Aorta (tissue), 5 donors: ENCODE measurements around the gene FAM13A. TPM values are rescaled to one million over a fixed set of nuclear protein-coding genes. Genes with fewer than 3 reads are reported as not detected.

ENCODE experiments used
- ATAC-seq: fragments of 200-7000 bp; cut with Tn5 transposase; one replicate; pipeline ENCODE4 v1.9.1; 2022; ENCODE audit warnings: moderate library complexity; ENCODE audit not compliant: low FRiP score
- DNase-seq, 2 donors: peaks; one replicate each; pipeline ENCODE4 v3.0.0-alpha.2; 2020
- H3K27ac ChIP-seq, 2 donors: one replicate each; pipeline ENCODE4 v1.5.1; 2013; ENCODE audit warnings: low read length in 2 of 2, mild to moderate bottlenecking in 2 of 2, moderate library complexity in 2 of 2, control low read depth in 1 of 2, inconsistent platforms in 1 of 2, low read depth in 1 of 2
- H3K27me3 ChIP-seq, 2 donors: one replicate each; pipeline ENCODE4 v1.6.1; 2013; ENCODE audit warnings: control low read depth in 1 of 2, low read length in 1 of 2, mild to moderate bottlenecking in 1 of 2, moderate library complexity in 1 of 2; ENCODE audit not compliant: insufficient read depth in 2 of 2, control insufficient read depth in 1 of 2
- H3K36me3 ChIP-seq, 2 donors: one replicate each; pipeline ENCODE4 v1.6.1; 2013; ENCODE audit warnings: control low read depth in 1 of 2, low read length in 1 of 2, mild to moderate bottlenecking in 1 of 2; ENCODE audit not compliant: insufficient read depth in 2 of 2, control insufficient read depth in 1 of 2
- H3K4me1 ChIP-seq, 2 donors: one replicate each; pipeline ENCODE4 v1.6.1; 2013; ENCODE audit warnings: low read length in 2 of 2, control low read depth in 1 of 2, mild to moderate bottlenecking in 1 of 2, moderate library complexity in 1 of 2; ENCODE audit not compliant: insufficient read depth in 2 of 2, control insufficient read depth in 1 of 2
- H3K4me3 ChIP-seq, 2 donors: one replicate each; pipeline ENCODE4 v1.5.1; 2013; ENCODE audit warnings: low read length in 2 of 2, control low read depth in 1 of 2, mild to moderate bottlenecking in 1 of 2
- H3K9me3 ChIP-seq: one replicate; pipeline ENCODE4 v1.6.1; 2013; ENCODE audit warnings: mild to moderate bottlenecking, low read length; ENCODE audit not compliant: control insufficient read depth
- WGBS, 2 donors: extraction: QIAGEN DNeasy Blood & Tissue Kit; methylation state at CpG; one replicate each; pipeline ENCODE4 v1.1.7; 2013; 5-methylcytosine and 5-hydroxymethylcytosine counted together
- intact Hi-C, 2 donors: fragments of 100-400 bp; cut with DNase I; formaldehyde crosslinking; loops; one replicate each; pipeline versions ENCODE4 v1.14.2 to v1.15.0; 2022
- polyA plus RNA-seq, 2 donors: library from polyadenylated mRNA; stranded (reverse); fragments of 200-250 nt; gene quantifications; one replicate each; pipeline ENCODE4 v1.2.3, GENCODE V29; 2013
- total RNA-seq, 2 donors: library from RNA; stranded (reverse); fragmentation: NEBNext Ultra II Directional; extraction: Animal tissue kit (Norgen Biotek cat#: 25700); gene quantifications; one replicate each; pipeline ENCODE4 v1.2.1, GENCODE V29; 2021
- donor health status: healthy with polysubstance abuse.
- donor health status: Bipolar disorder and iron deficiency.
- donor health status: DM: no; HTN: no; CAD: no.
- donor health status: DM: no; HTN: no; CAD: no.
- donor health status: DM: yes; HTN: yes; CAD: no.

FAM13A gene
- total and polyA plus RNA-seq, 4 donors = 9.0 to 60.3 (median 23.5) TPM

GRCh38 chr4:88969746-88970145 lies 87.2 kb downstream of the FAM13A start:
- Histone ChIP-seq H3K9me3 (no peaks in the 10 kb centered on the region), H3K36me3 (peaks cover 0 to 2% of the 10 kb centered on the region in 2 donors), H3K4me3 (no peak overlapping the region), H3K27ac (no peak overlapping the region), H3K27me3 (no peaks in the 10 kb centered on the region), H3K4me1 (no peaks in the 10 kb centered on the region)
- intact Hi-C loops = no loop called here
- no peak for ATAC-seq
- no peak for DNase-seq
- 93 to 96% methylated on average over 1 of the region's 1 CpG for WGBS, 2 donors

GRCh38 chr4:88969271-88969670 lies 87.7 kb downstream of the FAM13A start:
- peaks cover 0 to 2% of the 10 kb centered on the region in 2 donors for H3K36me3 ChIP-seq
- H3K27me3 ChIP-seq = no peaks in the 10 kb centered on the region
- intact Hi-C loops = no loop called here
- DNase-seq (no peak), ATAC-seq (no peak)
- H3K9me3 ChIP-seq = no peaks in the 10 kb centered on the region
- H3K27ac ChIP-seq = no peak overlapping the region
- no peak overlapping the region for H3K4me3 ChIP-seq
- H3K4me1 ChIP-seq = no peaks in the 10 kb centered on the region

GRCh38 chr4:88967883-88968331 lies 89.1 kb downstream of the FAM13A start:
- intact Hi-C loops = no loop called here
- H3K27me3 ChIP-seq = no peaks in the 10 kb centered on the region
- no peak for ATAC-seq
- H3K9me3 ChIP-seq = no peaks in the 10 kb centered on the region
- 90 to 94% methylated on average over 2 of the region's 2 CpGs for WGBS, 2 donors
- no peak for DNase-seq
- H3K27ac ChIP-seq = no peak overlapping the region
- H3K4me3 ChIP-seq = no peak overlapping the region
- no peaks in the 10 kb centered on the region for H3K4me1 ChIP-seq
- H3K36me3 ChIP-seq = peaks cover 0 to 2% of the 10 kb centered on the region in 2 donors

- Histone ChIP-seq H3K9me3 (no peaks in the 10 kb centered on the region), H3K4me3 (no peak overlapping the region), H3K27me3 (no peaks in the 10 kb centered on the region), H3K36me3 (peaks cover 0 to 2% of the 10 kb centered on the region in 2 donors), H3K4me1 (no peaks in the 10 kb centered on the region), H3K27ac (no peak overlapping the region)
- intact Hi-C loops = no loop called here
- WGBS, 2 donors = 95 to 97% methylated on average over 2 of the region's 2 CpGs
- DNase-seq = no peak
- no peak for ATAC-seq
Measured at GRCh38 chr4:88965053-88965452, 91.9 kb downstream of the FAM13A start.

- intact Hi-C loops = no loop called here
- no peaks in the 10 kb centered on the region for H3K4me1 ChIP-seq
- no peaks in the 10 kb centered on the region for H3K27me3 ChIP-seq
- WGBS, 2 donors = 73 to 83% methylated on average over 4 of the region's 4 CpGs
- H3K27ac ChIP-seq = no peak overlapping the region
- no peak for ATAC-seq
- no peak for DNase-seq
- no peaks in the 10 kb centered on the region for H3K9me3 ChIP-seq
- H3K36me3 ChIP-seq = peaks cover 0 to 2% of the 10 kb centered on the region in 2 donors
- no peak overlapping the region for H3K4me3 ChIP-seq
Measured at GRCh38 chr4:88964450-88964849, 92.5 kb downstream of the FAM13A start.

- Histone ChIP-seq H3K36me3 (peaks cover 0 to 2% of the 10 kb centered on the region in 2 donors), H3K27me3 (no peaks in the 10 kb centered on the region), H3K4me1 (no peaks in the 10 kb centered on the region), H3K9me3 (no peaks in the 10 kb centered on the region), H3K27ac (no peak overlapping the region), H3K4me3 (no peak overlapping the region)
- ATAC-seq (no peak), DNase-seq (no peak)
- WGBS, 2 donors = 93 to 97% methylated on average over 2 of the region's 2 CpGs
- intact Hi-C loops = no loop called here
Measured at GRCh38 chr4:88963817-88964216, 93.2 kb downstream of the FAM13A start.

- H3K4me1 ChIP-seq = no peaks in the 10 kb centered on the region
- H3K4me3 ChIP-seq = no peak overlapping the region
- WGBS, 2 donors = 97 to 100% methylated on average over 2 of the region's 2 CpGs
- no peaks in the 10 kb centered on the region for H3K27me3 ChIP-seq
- H3K9me3 ChIP-seq = no peaks in the 10 kb centered on the region
- no peak overlapping the region for H3K27ac ChIP-seq
- ATAC-seq (no peak), DNase-seq (no peak)
- intact Hi-C loops = no loop called here
- no peaks in the 10 kb centered on the region for H3K36me3 ChIP-seq
Measured at GRCh38 chr4:88962396-88962795, 94.6 kb downstream of the FAM13A start.

- Histone ChIP-seq H3K4me3 (no peak overlapping the region), H3K9me3 (no peaks in the 10 kb centered on the region), H3K27ac (no peak overlapping the region), H3K4me1 (no peaks in the 10 kb centered on the region), H3K27me3 (no peaks in the 10 kb centered on the region), H3K36me3 (no peaks in the 10 kb centered on the region)
- DNase-seq (no peak), ATAC-seq (no peak)
- WGBS, 2 donors = 80 to 87% methylated on average over 1 of the region's 1 CpG
- intact Hi-C loops = no loop called here
Measured at GRCh38 chr4:88960576-88960975, 96.4 kb downstream of the FAM13A start.

- Histone ChIP-seq H3K4me3 (no peak overlapping the region), H3K27ac (no peak overlapping the region), H3K9me3 (no peaks in the 10 kb centered on the region), H3K27me3 (no peaks in the 10 kb centered on the region), H3K4me1 (no peaks in the 10 kb centered on the region), H3K36me3 (no peaks in the 10 kb centered on the region)
- 89 to 91% methylated on average over 3 of the region's 3 CpGs for WGBS, 2 donors
- DNase-seq (no peak), ATAC-seq (no peak)
- intact Hi-C loops = no loop called here
Measured at GRCh38 chr4:88958080-88958479, 98.9 kb downstream of the FAM13A start.
